Measurements from ENCODE around the gene CTCF.
A peak's percentile ranks its signal among the peaks of the same experiment; 100 is the strongest.

CTCF gene

DNA sequence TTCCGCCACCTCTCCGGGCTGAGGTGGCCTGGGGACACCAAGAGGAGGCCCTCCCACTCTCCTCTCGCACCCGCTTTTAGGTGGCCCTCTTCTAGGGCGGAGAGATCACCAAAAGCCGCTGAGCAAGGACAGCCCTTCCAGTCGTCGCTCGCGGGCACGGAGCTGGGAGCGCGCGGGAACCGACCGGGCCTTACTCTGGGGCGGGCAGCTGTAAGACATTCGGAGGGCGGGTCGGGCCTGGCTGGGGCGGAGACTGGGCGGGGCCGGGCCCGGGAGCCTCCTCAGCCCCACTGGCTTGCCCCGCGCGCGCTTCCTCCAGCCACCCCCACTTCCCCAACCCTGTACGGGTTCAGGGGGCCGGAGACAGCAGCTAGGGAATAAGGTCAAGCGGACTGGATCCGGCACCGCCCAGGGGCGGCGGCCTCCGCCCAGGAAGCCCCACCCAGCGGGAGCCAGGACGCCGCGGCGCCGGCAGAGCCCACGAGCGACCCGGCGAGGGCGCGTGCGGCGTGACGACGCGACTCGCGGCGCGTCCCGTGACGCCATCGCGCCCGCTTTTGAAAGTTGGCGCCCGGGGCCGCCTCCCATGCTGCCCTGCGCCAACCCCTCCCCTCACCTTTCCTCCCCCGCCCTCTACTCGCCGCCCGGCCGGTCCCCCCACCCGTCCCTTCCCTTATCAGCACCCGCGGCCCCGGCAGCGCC is 351 bp upstream of the CTCF start:
- H3K4me3 ChIP-seq (ENCODE audit: low read depth in 1 of 2, low read length in 2 of 2), result peak overlapping the region; percentile 75 to 86
- H3K4me1 ChIP-seq (ENCODE audit: control insufficient read depth in 1 of 2, insufficient read depth in 2 of 2, low read length in 2 of 2), result peaks cover 21 to 25% of the 10 kb centered on the region in 2 donors
- peak overlapping the region; percentile 77 to 93 for H3K9ac ChIP-seq (ENCODE audit: low read depth in 1 of 2, low read length in 2 of 2)
- H3K36me3 ChIP-seq (ENCODE audit: control insufficient read depth in 1 of 2, insufficient read depth in 2 of 2, low read length in 2 of 2), result no peaks in the 10 kb centered on the region
- peak overlapping the region; percentile 95 for H3K27ac ChIP-seq (ENCODE audit: low read depth, low read length)
- H3K27me3 ChIP-seq (ENCODE audit: control insufficient read depth in 1 of 2, insufficient read depth in 2 of 2, low read length in 2 of 2), result no peaks in the 10 kb centered on the region
- H3K9me3 ChIP-seq (ENCODE audit: control insufficient read depth in 1 of 2, low read length in 2 of 2), result no peaks in the 10 kb centered on the region

DNA sequence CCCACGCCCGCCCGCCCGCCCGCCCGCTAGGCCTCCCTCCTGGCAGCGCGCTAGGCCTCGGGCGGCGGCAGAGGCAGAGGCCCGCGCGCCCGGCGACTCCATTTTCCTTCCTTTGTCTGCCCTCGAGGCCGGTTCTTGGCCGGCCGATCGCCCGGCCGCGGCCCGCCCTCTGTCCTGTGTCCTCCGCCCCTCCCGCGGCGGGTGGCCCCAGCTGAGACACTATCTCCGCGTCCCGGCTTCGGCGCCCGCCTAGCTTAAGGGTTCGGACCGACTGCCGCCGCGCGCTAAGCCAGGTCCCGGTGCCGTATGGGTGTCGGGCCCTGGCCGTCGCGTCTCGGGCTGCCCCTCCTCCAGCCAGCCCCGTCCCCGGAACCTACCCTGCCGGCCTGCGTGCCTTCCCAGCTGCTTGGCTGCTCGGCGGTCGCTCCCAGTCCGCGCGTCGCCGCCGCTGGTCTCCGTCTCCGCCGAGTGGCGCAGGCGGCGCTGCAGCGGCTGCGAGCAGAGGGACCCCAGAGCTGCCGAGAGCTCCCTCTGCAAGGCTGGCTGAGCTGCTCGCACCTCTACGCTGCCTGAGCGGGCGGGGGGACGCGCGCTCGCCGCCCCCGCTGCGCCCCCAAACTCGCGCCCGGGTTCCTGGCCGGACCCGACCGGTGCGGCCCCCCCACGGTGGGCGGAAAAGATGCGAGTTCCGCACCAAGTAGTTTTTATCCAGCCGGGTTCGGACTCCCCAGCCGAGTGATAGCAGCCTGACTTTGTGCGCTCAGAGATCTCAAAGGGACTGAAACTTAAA is 787 bp downstream of the CTCF start:
- peak overlapping the region; percentile 84 to 96 for H3K9ac ChIP-seq (ENCODE audit: low read depth in 1 of 2, low read length in 2 of 2)
- peak overlapping the region; percentile 98 for H3K27ac ChIP-seq (ENCODE audit: low read depth, low read length)
- H3K4me1 ChIP-seq (ENCODE audit: control insufficient read depth in 1 of 2, insufficient read depth in 2 of 2, low read length in 2 of 2), result peaks cover 21 to 30% of the 10 kb centered on the region in 2 donors
- H3K36me3 ChIP-seq (ENCODE audit: control insufficient read depth in 1 of 2, insufficient read depth in 2 of 2, low read length in 2 of 2), result no peaks in the 10 kb centered on the region
- H3K27me3 ChIP-seq (ENCODE audit: control insufficient read depth in 1 of 2, insufficient read depth in 2 of 2, low read length in 2 of 2), result no peaks in the 10 kb centered on the region
- peak overlapping the region; percentile 77 to 98 for H3K4me3 ChIP-seq (ENCODE audit: low read depth in 1 of 2, low read length in 2 of 2)
- no peaks in the 10 kb centered on the region for H3K9me3 ChIP-seq (ENCODE audit: control insufficient read depth in 1 of 2, low read length in 2 of 2)

DNA sequence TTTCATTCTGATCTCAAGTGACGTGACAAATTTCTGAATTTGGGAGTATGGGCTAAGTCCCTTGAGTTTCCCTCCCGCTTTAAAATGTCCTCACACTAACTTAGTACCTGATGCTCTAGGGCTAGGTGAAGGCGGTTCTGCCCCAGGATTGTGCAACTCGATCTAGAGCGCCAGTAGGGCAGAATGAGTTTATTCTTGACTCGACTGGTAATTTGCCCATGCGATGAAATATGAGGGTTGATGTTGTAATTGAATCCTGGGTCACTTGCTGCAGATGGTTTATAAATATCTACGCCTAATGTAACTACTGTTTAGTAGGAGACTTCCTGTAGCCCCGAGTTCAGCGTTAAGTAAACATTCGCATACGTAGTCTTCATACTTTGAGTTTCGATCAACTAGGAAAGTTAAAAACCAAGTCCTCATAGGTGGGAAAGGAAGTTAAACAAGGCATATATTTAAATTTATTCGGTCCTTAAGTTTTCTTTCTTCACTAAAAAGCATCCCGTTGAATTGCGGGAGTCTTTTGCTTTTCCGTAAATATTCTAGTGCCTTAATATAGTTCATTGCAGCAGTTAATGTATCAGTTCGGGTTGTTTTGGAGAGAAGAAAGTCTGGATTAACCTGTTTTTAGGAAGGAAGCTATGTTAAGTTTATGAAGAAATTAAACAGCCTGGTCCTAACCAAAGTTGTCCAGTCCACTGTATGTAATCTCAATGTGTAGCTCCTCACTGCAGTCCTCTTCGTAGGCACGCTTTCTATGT is 1.6 kb downstream of the CTCF start:
- H3K4me3 ChIP-seq (ENCODE audit: low read depth in 1 of 2, low read length in 2 of 2), result peak overlapping the region; percentile 77 to 98
- H3K9ac ChIP-seq (ENCODE audit: low read depth in 1 of 2, low read length in 2 of 2), result peak overlapping the region; percentile 84 to 96
- peaks cover 21 to 30% of the 10 kb centered on the region in 2 donors for H3K4me1 ChIP-seq (ENCODE audit: control insufficient read depth in 1 of 2, insufficient read depth in 2 of 2, low read length in 2 of 2)

DNA sequence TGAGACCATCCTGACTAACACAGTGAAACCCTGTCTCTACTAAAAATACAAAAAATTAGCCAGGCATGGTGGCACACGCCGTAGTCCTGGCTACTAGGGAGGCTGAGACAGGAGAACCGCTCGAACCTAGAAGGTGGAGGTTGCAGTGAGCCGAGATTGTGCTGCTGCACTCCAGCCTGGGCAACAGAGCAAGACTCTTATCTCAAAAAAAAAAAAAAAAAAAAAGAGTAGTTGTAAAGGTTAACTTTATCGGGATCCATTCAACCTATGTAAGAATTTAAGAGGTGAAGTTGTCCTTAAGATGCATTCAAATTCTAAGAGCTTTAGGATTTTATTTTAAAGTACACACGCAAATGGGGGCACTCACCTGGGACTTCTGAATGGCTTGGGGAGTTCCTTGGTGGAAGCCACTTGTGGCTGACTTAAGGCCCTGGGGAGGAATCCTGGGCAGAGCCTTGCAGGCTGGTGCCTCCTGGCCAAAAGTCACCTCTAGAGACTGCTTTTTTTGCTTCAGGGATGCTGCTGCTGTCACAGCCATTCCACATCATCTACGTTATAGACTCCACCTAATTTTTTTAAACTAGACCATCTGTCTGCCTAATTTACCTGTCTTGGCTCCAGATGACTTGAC is 3.3 kb downstream of the CTCF start:
- Histone ChIP-seq H3K4me1 (ENCODE audit: control insufficient read depth in 1 of 2, insufficient read depth in 2 of 2, low read length in 2 of 2) (peaks cover 21 to 30% of the 10 kb centered on the region in 2 donors), H3K27me3 (ENCODE audit: control insufficient read depth in 1 of 2, insufficient read depth in 2 of 2, low read length in 2 of 2) (no peaks in the 10 kb centered on the region), H3K27ac (ENCODE audit: low read depth, low read length) (no peak overlapping the region), H3K4me3 (ENCODE audit: low read depth in 1 of 2, low read length in 2 of 2) (no peak overlapping the region), H3K9ac (ENCODE audit: low read depth in 1 of 2, low read length in 2 of 2) (no peak overlapping the region), H3K9me3 (ENCODE audit: control insufficient read depth in 1 of 2, low read length in 2 of 2) (no peaks in the 10 kb centered on the region), H3K36me3 (ENCODE audit: control insufficient read depth in 1 of 2, insufficient read depth in 2 of 2, low read length in 2 of 2) (no peaks in the 10 kb centered on the region)

More for the DNA sequence above, 1.6 kb downstream of the CTCF start:
- H3K36me3 ChIP-seq (ENCODE audit: control insufficient read depth in 1 of 2, insufficient read depth in 2 of 2, low read length in 2 of 2), result no peaks in the 10 kb centered on the region
- peak overlapping the region; percentile 98 for H3K27ac ChIP-seq (ENCODE audit: low read depth, low read length)
- no peaks in the 10 kb centered on the region for H3K27me3 ChIP-seq (ENCODE audit: control insufficient read depth in 1 of 2, insufficient read depth in 2 of 2, low read length in 2 of 2)
- H3K9me3 ChIP-seq (ENCODE audit: control insufficient read depth in 1 of 2, low read length in 2 of 2), result no peaks in the 10 kb centered on the region

DNA sequence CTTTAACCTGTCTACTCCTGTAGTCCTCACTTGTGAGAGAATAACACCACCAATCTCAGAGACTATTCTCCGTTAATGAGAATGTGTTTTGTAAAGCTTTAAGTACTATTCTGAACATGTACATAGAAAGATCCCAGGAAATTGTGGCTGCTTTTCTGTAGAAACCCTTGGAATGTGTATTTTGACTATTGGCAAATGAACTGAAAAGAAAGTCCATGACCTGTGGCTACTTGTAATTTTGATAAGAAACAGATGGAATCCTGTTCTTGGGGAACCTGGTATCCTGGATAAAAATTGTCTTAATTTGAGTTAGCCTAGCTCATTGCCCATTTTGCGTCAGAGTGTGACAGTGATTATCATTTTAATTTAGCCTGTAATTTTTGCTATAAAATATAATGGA is 9.1 kb downstream of the CTCF start:
- Histone ChIP-seq H3K36me3 (ENCODE audit: control insufficient read depth in 1 of 2, insufficient read depth in 2 of 2, low read length in 2 of 2) (peaks cover 5 to 34% of the 10 kb centered on the region in 2 donors), H3K27me3 (ENCODE audit: control insufficient read depth in 1 of 2, insufficient read depth in 2 of 2, low read length in 2 of 2) (no peaks in the 10 kb centered on the region), H3K4me1 (ENCODE audit: control insufficient read depth in 1 of 2, insufficient read depth in 2 of 2, low read length in 2 of 2) (peaks cover 0 to 8% of the 10 kb centered on the region in 2 donors), H3K4me3 (ENCODE audit: low read depth in 1 of 2, low read length in 2 of 2) (no peak overlapping the region), H3K27ac (ENCODE audit: low read depth, low read length) (no peak overlapping the region), H3K9me3 (ENCODE audit: control insufficient read depth in 1 of 2, low read length in 2 of 2) (no peaks in the 10 kb centered on the region), H3K9ac (ENCODE audit: low read depth in 1 of 2, low read length in 2 of 2) (no peak overlapping the region)

DNA sequence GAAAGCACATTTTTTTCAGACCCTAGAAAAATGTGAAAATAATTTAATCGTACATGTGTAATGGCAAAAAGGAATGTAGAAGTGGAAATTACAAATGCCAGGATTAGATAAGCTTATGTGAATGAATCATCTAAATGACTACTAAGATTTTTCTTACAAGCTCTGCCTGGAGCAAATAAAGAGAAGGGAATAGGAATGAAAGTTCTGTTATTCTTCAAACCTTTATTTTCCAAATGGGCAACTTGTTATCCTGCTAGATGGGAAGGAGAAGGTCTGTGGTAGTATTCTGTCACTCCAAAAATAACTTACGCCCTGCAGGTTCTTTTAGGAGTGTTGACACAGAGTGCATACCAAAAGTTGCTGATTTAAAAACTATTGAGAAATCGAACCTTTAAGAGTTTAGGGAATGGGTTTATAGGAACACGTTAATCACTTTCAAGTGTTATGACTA is 9.7 kb downstream of the CTCF start:
- Histone ChIP-seq H3K4me1 (ENCODE audit: control insufficient read depth in 1 of 2, insufficient read depth in 2 of 2, low read length in 2 of 2) (peaks cover 0 to 5% of the 10 kb centered on the region in 2 donors), H3K27me3 (ENCODE audit: control insufficient read depth in 1 of 2, insufficient read depth in 2 of 2, low read length in 2 of 2) (no peaks in the 10 kb centered on the region), H3K36me3 (ENCODE audit: control insufficient read depth in 1 of 2, insufficient read depth in 2 of 2, low read length in 2 of 2) (peaks cover 5 to 34% of the 10 kb centered on the region in 2 donors), H3K9ac (ENCODE audit: low read depth in 1 of 2, low read length in 2 of 2) (no peak overlapping the region), H3K9me3 (ENCODE audit: control insufficient read depth in 1 of 2, low read length in 2 of 2) (no peaks in the 10 kb centered on the region), H3K4me3 (ENCODE audit: low read depth in 1 of 2, low read length in 2 of 2) (no peak overlapping the region), H3K27ac (ENCODE audit: low read depth, low read length) (no peak overlapping the region)

DNA sequence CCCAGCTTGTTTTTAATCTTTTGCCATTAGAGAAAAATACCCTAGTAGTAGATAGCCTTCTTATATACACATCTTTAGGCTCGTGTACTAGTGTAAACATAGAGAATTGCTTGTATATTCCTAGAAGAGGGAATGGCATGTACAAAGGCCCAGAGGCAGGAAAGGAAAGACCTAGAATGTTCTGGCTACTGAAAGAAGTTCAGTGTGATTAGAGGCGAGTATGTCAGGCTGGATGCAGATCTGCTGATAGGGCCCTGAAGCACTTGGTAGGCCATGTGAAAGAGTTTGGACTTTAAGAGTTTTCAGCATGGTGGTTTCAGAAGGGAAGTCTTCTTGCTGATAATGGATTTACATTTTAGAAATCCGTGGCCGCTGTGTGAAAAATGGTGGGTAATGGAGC is 17.4 kb downstream of the CTCF start:
- no peaks in the 10 kb centered on the region for H3K4me1 ChIP-seq (ENCODE audit: control insufficient read depth in 1 of 2, insufficient read depth in 2 of 2, low read length in 2 of 2)
- no peaks in the 10 kb centered on the region for H3K27me3 ChIP-seq (ENCODE audit: control insufficient read depth in 1 of 2, insufficient read depth in 2 of 2, low read length in 2 of 2)
- H3K27ac ChIP-seq (ENCODE audit: low read depth, low read length), result no peak overlapping the region
- no peak overlapping the region for H3K9ac ChIP-seq (ENCODE audit: low read depth in 1 of 2, low read length in 2 of 2)
- no peaks in the 10 kb centered on the region for H3K9me3 ChIP-seq (ENCODE audit: control insufficient read depth in 1 of 2, low read length in 2 of 2)
- H3K4me3 ChIP-seq (ENCODE audit: low read depth in 1 of 2, low read length in 2 of 2), result no peak overlapping the region
- peaks cover 0 to 27% of the 10 kb centered on the region in 2 donors for H3K36me3 ChIP-seq (ENCODE audit: control insufficient read depth in 1 of 2, insufficient read depth in 2 of 2, low read length in 2 of 2)

DNA sequence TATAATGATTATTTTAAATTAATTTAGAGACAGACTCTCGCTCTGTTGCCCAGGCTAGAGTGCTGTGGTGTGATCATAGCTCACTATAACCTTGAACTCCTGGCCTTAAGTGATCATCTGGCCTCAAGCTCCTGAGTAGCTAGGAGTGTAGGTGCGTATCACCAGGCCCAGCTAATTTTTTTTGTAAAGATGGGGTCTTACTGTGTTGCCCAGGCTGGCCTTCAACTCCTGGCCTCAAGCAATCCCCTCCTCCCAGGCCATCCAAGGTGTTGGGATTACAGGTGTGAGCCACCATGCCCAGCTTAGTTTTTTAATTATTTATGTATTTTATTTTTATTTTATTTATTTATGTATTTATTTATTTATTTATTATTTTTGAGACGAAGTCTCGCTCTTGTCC is 17.9 kb downstream of the CTCF start:
- H3K27ac ChIP-seq (ENCODE audit: low read depth, low read length), result no peak overlapping the region
- H3K9me3 ChIP-seq (ENCODE audit: control insufficient read depth in 1 of 2, low read length in 2 of 2), result no peaks in the 10 kb centered on the region
- peaks cover 0 to 22% of the 10 kb centered on the region in 2 donors for H3K36me3 ChIP-seq (ENCODE audit: control insufficient read depth in 1 of 2, insufficient read depth in 2 of 2, low read length in 2 of 2)
- H3K9ac ChIP-seq (ENCODE audit: low read depth in 1 of 2, low read length in 2 of 2), result no peak overlapping the region
- no peak overlapping the region for H3K4me3 ChIP-seq (ENCODE audit: low read depth in 1 of 2, low read length in 2 of 2)
- H3K27me3 ChIP-seq (ENCODE audit: control insufficient read depth in 1 of 2, insufficient read depth in 2 of 2, low read length in 2 of 2), result no peaks in the 10 kb centered on the region
- no peaks in the 10 kb centered on the region for H3K4me1 ChIP-seq (ENCODE audit: control insufficient read depth in 1 of 2, insufficient read depth in 2 of 2, low read length in 2 of 2)

DNA sequence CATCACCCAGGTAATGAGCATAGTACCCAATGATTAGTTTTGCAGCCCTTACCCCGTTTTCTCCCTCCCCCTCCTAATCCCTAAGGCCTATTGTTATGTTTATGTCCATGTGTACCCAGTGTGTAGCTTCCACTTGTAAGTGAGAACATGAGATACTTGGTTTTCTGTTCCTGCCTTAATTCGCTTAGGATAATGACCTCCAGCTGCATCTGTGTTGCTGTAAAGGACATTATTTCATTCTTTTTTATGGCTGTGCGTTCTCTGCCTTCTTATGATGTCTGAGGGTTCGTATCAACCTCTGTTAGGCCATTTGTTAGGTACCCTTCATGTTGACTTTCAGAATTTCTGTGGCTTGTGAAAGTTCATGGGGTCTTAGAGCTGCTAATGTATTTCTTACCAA is 31.0 kb downstream of the CTCF start:
- Histone ChIP-seq H3K4me3 (ENCODE audit: low read depth in 1 of 2, low read length in 2 of 2) (no peak overlapping the region), H3K4me1 (ENCODE audit: control insufficient read depth in 1 of 2, insufficient read depth in 2 of 2, low read length in 2 of 2) (no peaks in the 10 kb centered on the region), H3K36me3 (ENCODE audit: control insufficient read depth in 1 of 2, insufficient read depth in 2 of 2, low read length in 2 of 2) (peaks cover 0 to 10% of the 10 kb centered on the region in 2 donors), H3K9me3 (ENCODE audit: control insufficient read depth in 1 of 2, low read length in 2 of 2) (no peaks in the 10 kb centered on the region), H3K9ac (ENCODE audit: low read depth in 1 of 2, low read length in 2 of 2) (no peak overlapping the region), H3K27me3 (ENCODE audit: control insufficient read depth in 1 of 2, insufficient read depth in 2 of 2, low read length in 2 of 2) (no peaks in the 10 kb centered on the region), H3K27ac (ENCODE audit: low read depth, low read length) (no peak overlapping the region)
